GM23248 (cell line): ENCODE measurements around the gene SLC31A2. TPM values are rescaled to one million over a fixed set of nuclear protein-coding genes. Genes with fewer than 3 reads are reported as not detected.

Source experiments
- DNase-seq: peaks from one replicate; pipeline ENCODE4 v3.0.0-alpha.2; 2015
- H2AFZ ChIP-seq: fragments of 200-600 bp; sonication (generic); 2 replicates; pipeline ENCODE4 v1.6.1; 2016; ENCODE audit warnings: antibody characterized with exemption
- H3F3A ChIP-seq: fragments of 200-600 bp; sonication (generic); 2 replicates; pipeline ENCODE4 v1.6.1; 2016; ENCODE audit warnings: mild to moderate bottlenecking, antibody characterized with exemption, mixed run types; ENCODE audit not compliant: insufficient read depth
- H3K27ac ChIP-seq: fragments of 200-600 bp; sonication (generic); 2 replicates; pipeline ENCODE4 v1.5.1; 2016; ENCODE audit warnings: mild to moderate bottlenecking
- H3K27me3 ChIP-seq: fragments of 200-600 bp; sonication (generic); replicated peaks from 2 replicates; pipeline ENCODE4 v1.6.1; 2016; ENCODE audit warnings: mild to moderate bottlenecking; ENCODE audit not compliant: insufficient read depth
- H3K36me3 ChIP-seq: fragments of 200-600 bp; sonication (generic); 2 replicates; pipeline ENCODE4 v1.6.1; 2016; ENCODE audit warnings: low read depth, mild to moderate bottlenecking
- H3K4me1 ChIP-seq: fragments of 200-600 bp; sonication (generic); 2 replicates; pipeline ENCODE4 v1.6.1; 2016; ENCODE audit warnings: mild to moderate bottlenecking; ENCODE audit not compliant: insufficient read depth
- H3K4me2 ChIP-seq: fragments of 200-600 bp; sonication (generic); one replicate; pipeline ENCODE4 v1.6.1; 2016; ENCODE audit warnings: mild to moderate bottlenecking; ENCODE audit not compliant: unreplicated experiment
- H3K4me3 ChIP-seq: fragments of 200-600 bp; sonication (generic); 2 replicates; pipeline ENCODE4 v1.5.1; 2016; ENCODE audit warnings: mild to moderate bottlenecking
- H3K79me2 ChIP-seq: fragments of 200-600 bp; sonication (generic); 2 replicates; pipeline ENCODE4 v1.6.1; 2016; ENCODE audit warnings: mild to moderate bottlenecking; ENCODE audit not compliant: insufficient read depth
- H3K9ac ChIP-seq: fragments of 200-600 bp; sonication (generic); 2 replicates; pipeline ENCODE4 v1.6.1; 2016; ENCODE audit warnings: mild to moderate bottlenecking
- H3K9me2 ChIP-seq: fragments of 200-600 bp; sonication (generic); 2 replicates; pipeline ENCODE4 v1.6.1; 2016; ENCODE audit warnings: mixed run types, mild to moderate bottlenecking, moderate library complexity; ENCODE audit not compliant: insufficient read depth
- H3K9me3 ChIP-seq: fragments of 200-600 bp; sonication (generic); one replicate; pipeline ENCODE4 v1.6.1; 2017; ENCODE audit warnings: low read depth
- H4K20me1 ChIP-seq: fragments of 200-600 bp; sonication (generic); 2 replicates; pipeline ENCODE4 v1.6.0; 2016; ENCODE audit not compliant: insufficient read depth
- EZH2 ChIP-seq: fragments of 200-600 bp; sonication (generic); IDR thresholded peaks from 2 replicates; pipeline ENCODE4 v1.6.1; 2018; ENCODE audit warnings: antibody characterized with exemption, mild to moderate bottlenecking; ENCODE audit not compliant: insufficient read depth, poor library complexity, severe bottlenecking
- EZH2phosphoT487 ChIP-seq: fragments of 200-600 bp; sonication (generic); IDR thresholded peaks from 2 replicates; pipeline ENCODE4 v1.6.1; 2018; ENCODE audit warnings: antibody characterized with exemption, moderate library complexity, mild to moderate bottlenecking, low read depth; ENCODE audit not compliant: insufficient read depth
- WGBS, 2 experiments: methylation state at CpG; one replicate each; pipeline ENCODE4 v1.1.6; 2015 to 2017; ENCODE audit warnings: low lambda C conversion rate in 2 of 2, low coverage in 1 of 2; ENCODE audit errors: missing lambda C conversion rate in 2 of 2; 5-methylcytosine and 5-hydroxymethylcytosine counted together
- in situ Hi-C: fragments of 300-500 bp; cut with MboI; formaldehyde crosslinking; loops from 2 replicates; pipeline ENCODE4 v1.15.0; 2020
- polyA plus RNA-seq: library from polyadenylated mRNA; unstranded; fragments of >200 nt; fragmentation: Nextera tagmentation; extraction: Ambion mirVana; gene quantifications from 2 replicates; pipeline ENCODE4 v1.2.1, GENCODE V29; 2016
- total RNA-seq: library from RNA; depleted of rRNA; stranded (reverse); fragments of >200 nt; shearing (Covaris generic); gene quantifications from 2 replicates; pipeline ENCODE4 v1.2.3, GENCODE V29; 2014

Gene SLC31A2
- total and polyA plus RNA-seq, 2 experiments from 2014 or later, result 15.0 to 20.8 TPM

GRCh38 chr9:113151696-113152630, 1.2 kb downstream of the SLC31A2 start:
- peak; percentile 20 for DNase-seq
- TF ChIP-seq EZH2 (no peak), EZH2phosphoT487 (no peak)
- in situ Hi-C loops, result no loop called here
- Histone ChIP-seq H3K9me3 (no peaks in the 10 kb centered on the region), H3K79me2 (no peaks in the 10 kb centered on the region), H3K9ac (peak overlapping the region; percentile 80), H3F3A (peaks cover 14% of the 10 kb centered on the region; the same call in 1 of the 2 replicates), H3K9me2 (no peaks in the 10 kb centered on the region), H4K20me1 (no peaks in the 10 kb centered on the region), H2AFZ (peak overlapping the region; percentile 85), H3K27me3 (0 out of 2 replicates have a peak, but pooled peaks cover 2% of the 10 kb centered on the region), H3K27ac (no peak overlapping the region), H3K36me3 (no peaks in the 10 kb centered on the region), H3K4me3 (peak overlapping the region; percentile 77), H3K4me2 (peak overlapping the region; percentile 76), H3K4me1 (peaks cover 21% of the 10 kb centered on the region)
- 47 to 53% methylated on average over 11 of the region's 11 CpGs for WGBS, 2 experiments

GRCh38 chr9:113152699-113153098, 1.9 kb downstream of the SLC31A2 start:
- peaks cover 14% of the 10 kb centered on the region; the same call in 1 of the 2 replicates for H3F3A ChIP-seq
- H3K9me3 ChIP-seq, result no peaks in the 10 kb centered on the region
- no peaks in the 10 kb centered on the region for H3K27me3 ChIP-seq
- no peaks in the 10 kb centered on the region for H3K36me3 ChIP-seq
- 97 to 98% methylated on average over 3 of the region's 3 CpGs for whole genome bisulfite sequencing, 2 experiments
- H3K4me1 ChIP-seq, result peaks cover 21% of the 10 kb centered on the region
- H3K4me3 ChIP-seq, result peak overlapping the region; percentile 77; the same call in 1 of the 2 replicates
- DNase-seq, result peak; percentile 40
- peak overlapping the region; percentile 76 for H3K4me2 ChIP-seq
- no peak for TF ChIP-seq EZH2
- TF ChIP-seq EZH2phosphoT487, result no peak
- in situ Hi-C loops, result no loop called here
- no peak overlapping the region for H2AFZ ChIP-seq
- H3K9me2 ChIP-seq, result no peaks in the 10 kb centered on the region
- no peaks in the 10 kb centered on the region for H4K20me1 ChIP-seq
- no peak overlapping the region for H3K27ac ChIP-seq
- no peak overlapping the region for H3K9ac ChIP-seq
- no peaks in the 10 kb centered on the region for H3K79me2 ChIP-seq

GRCh38 chr9:113153599-113153998, 2.8 kb downstream of the SLC31A2 start:
- H3K9me3 ChIP-seq, result no peaks in the 10 kb centered on the region
- no peak for DNase-seq
- H3K4me2 ChIP-seq, result no peak overlapping the region
- H3K4me3 ChIP-seq, result no peak overlapping the region
- no peaks in the 10 kb centered on the region; the same call in 1 of the 2 replicates for H3K36me3 ChIP-seq
- H3K4me1 ChIP-seq, result peaks cover 21% of the 10 kb centered on the region
- no peaks in the 10 kb centered on the region for H4K20me1 ChIP-seq
- no peaks in the 10 kb centered on the region for H3K9me2 ChIP-seq
- WGBS, 2 experiments, result 91 to 95% methylated on average over 6 of the region's 6 CpGs
- no peak overlapping the region for H3K27ac ChIP-seq
- in situ Hi-C loops, result no loop called here
- H3K27me3 ChIP-seq, result no peaks in the 10 kb centered on the region
- peaks cover 14% of the 10 kb centered on the region; the same call in 1 of the 2 replicates for H3F3A ChIP-seq
- no peak overlapping the region for H2AFZ ChIP-seq
- TF ChIP-seq EZH2phosphoT487, result no peak
- no peak for TF ChIP-seq EZH2
- no peaks in the 10 kb centered on the region for H3K79me2 ChIP-seq
- H3K9ac ChIP-seq, result no peak overlapping the region

GRCh38 chr9:113154471-113154870, 3.7 kb downstream of the SLC31A2 start:
- in situ Hi-C loops, result no loop called here
- DNase-seq, result peak; percentile 77
- H3K27me3 ChIP-seq, result no peaks in the 10 kb centered on the region
- no peak for TF ChIP-seq EZH2phosphoT487
- no peaks in the 10 kb centered on the region for H3K9me2 ChIP-seq
- WGBS, 2 experiments, result 53 to 62% methylated on average over 6 of the region's 6 CpGs
- H3K36me3 ChIP-seq, result no peaks in the 10 kb centered on the region; the same call in 1 of the 2 replicates
- H3K4me3 ChIP-seq, result no peak overlapping the region
- H3K4me2 ChIP-seq, result no peak overlapping the region
- no peaks in the 10 kb centered on the region for H4K20me1 ChIP-seq
- no peak overlapping the region for H2AFZ ChIP-seq
- no peak overlapping the region for H3K9ac ChIP-seq
- H3F3A ChIP-seq, result peaks cover 14% of the 10 kb centered on the region; the same call in 1 of the 2 replicates
- H3K4me1 ChIP-seq, result peaks cover 21% of the 10 kb centered on the region
- no peaks in the 10 kb centered on the region for H3K79me2 ChIP-seq
- H3K9me3 ChIP-seq, result no peaks in the 10 kb centered on the region
- H3K27ac ChIP-seq, result no peak overlapping the region
